HG03139 (cell line): Measurements from ENCODE around the gene CRYGC.

Experiments used
- ATAC-seq: cut with Tn5 transposase; IDR thresholded peaks from one replicate; pipeline ENCODE4 v1.9.1; 2021; ENCODE audit not compliant: unreplicated experiment

Gene CRYGC

GRCh38 chr2:208097801-208098200 is 31.8 kb downstream of the CRYGC start:
- ATAC-seq: no peak

- ATAC-seq: no peak
Observed at GRCh38 chr2:208097313-208097712, 32.3 kb downstream of the CRYGC start.

GRCh38 chr2:208096080-208096479 is 33.5 kb downstream of the CRYGC start:
- no peak for ATAC-seq

- ATAC-seq: no peak
Observed at GRCh38 chr2:208093128-208093527, 36.5 kb downstream of the CRYGC start.

GRCh38 chr2:208092093-208092832 is 37.4 kb downstream of the CRYGC start:
- ATAC-seq: no peak

GRCh38 chr2:208090420-208090819 is 39.2 kb downstream of the CRYGC start:
- no peak for ATAC-seq

- no peak for ATAC-seq
Observed at GRCh38 chr2:208086029-208086428, 43.6 kb downstream of the CRYGC start.

GRCh38 chr2:208083807-208084206 is 45.8 kb downstream of the CRYGC start:
- ATAC-seq: no peak
